SK-N-SH (cell line): ENCODE measurements around the gene SLC44A5. TPM values are rescaled to one million over a fixed set of nuclear protein-coding genes. Genes with fewer than 3 reads are reported as not detected.

Source experiments
- CTCF ChIA-PET: fragments of 300-600, 350-600 bp; formaldehyde crosslinking; extraction: SDS; loops from one replicate; lab custom pipeline; 2021; lab: Yijun Ruan, JAX
- POLR2A ChIA-PET: fragments of 350-600 bp; sonication (Branson Sonifier 250); formaldehyde crosslinking; extraction: SDS; loops from one replicate; lab custom pipeline; 2020; ENCODE audit warnings: antibody characterized with exemption, inconsistent platforms; lab: Yijun Ruan, JAX
- DNase-seq: peaks from one replicate; pipeline ENCODE4 v3.0.0; 2012
- H2AFZ ChIP-seq: fragments of 200-600 bp; sonication (generic); 2 replicates; pipeline ENCODE4 v1.8.1; 2016; ENCODE audit warnings: antibody characterized with exemption, mild to moderate bottlenecking, low read depth
- H3F3A ChIP-seq: fragments of 200-600 bp; sonication (generic); replicated peaks from 2 replicates; pipeline ENCODE3; 2016; ENCODE audit warnings: antibody characterized with exemption, mild to moderate bottlenecking; ENCODE audit not compliant: insufficient read depth
- H3K27ac ChIP-seq, 2 experiments: fragments of 200-500 bp in 1 of 2; fragments of 200-600 bp in 1 of 2; sonication (Bioruptor generic) in 1 of 2; sonication (generic), shearing (Covaris generic) in 1 of 2; 2 replicates each; pipeline versions ENCODE4 v1.5.1 to v1.6.1; 2014 to 2016; ENCODE audit warnings: low read depth in 2 of 2, inconsistent platforms in 1 of 2, low read length in 1 of 2, mild to moderate bottlenecking in 1 of 2, mixed read lengths in 1 of 2
- H3K27me3 ChIP-seq: fragments of 200-600 bp; sonication (generic), shearing (Covaris generic); 2 replicates; pipeline ENCODE4 v1.6.1; 2016; ENCODE audit warnings: mixed run types; ENCODE audit not compliant: insufficient read depth
- H3K36me3 ChIP-seq, 2 experiments: fragments of 200-500 bp in 1 of 2; fragments of 200-600 bp in 1 of 2; sonication (Bioruptor generic) in 1 of 2; sonication (generic) in 1 of 2; replicated peaks in 1 of 2; 2 replicates each; pipeline versions ENCODE3 to v1.5.1; 2014 to 2016; ENCODE audit warnings: low read length in 1 of 2, mild to moderate bottlenecking in 1 of 2; ENCODE audit not compliant: insufficient read depth in 2 of 2, control insufficient read depth in 1 of 2
- H3K4me1 ChIP-seq, 2 experiments: fragments of 200-500 bp in 1 of 2; fragments of 200-600 bp in 1 of 2; sonication (Bioruptor generic) in 1 of 2; sonication (generic), shearing (Covaris generic) in 1 of 2; 2 replicates each; pipeline versions ENCODE4 v1.5.1 to v1.6.1; 2014 to 2016; ENCODE audit warnings: low read depth in 1 of 2, low read length in 1 of 2, mixed run types in 1 of 2; ENCODE audit not compliant: insufficient read depth in 2 of 2, control insufficient read depth in 1 of 2
- H3K4me2 ChIP-seq: fragments of 200-600 bp; sonication (generic), shearing (Covaris generic); 2 replicates; pipeline ENCODE4 v1.6.1; 2017; ENCODE audit warnings: mixed run types
- H3K4me3 ChIP-seq, 2 experiments: fragments of 200-500 bp in 1 of 2; fragments of 200-600 bp in 1 of 2; sonication (Bioruptor generic) in 1 of 2; sonication (generic), shearing (Covaris generic) in 1 of 2; 2 replicates each; pipeline versions ENCODE4 v1.5.1 to v1.8.1; 2014 to 2016; ENCODE audit warnings: low read depth in 2 of 2, inconsistent platforms in 1 of 2, low read length in 1 of 2, mild to moderate bottlenecking in 1 of 2, mixed read lengths in 1 of 2, moderate library complexity in 1 of 2
- H3K79me2 ChIP-seq: fragments of 200-600 bp; sonication (generic); 2 replicates; pipeline ENCODE4 v1.8.1; 2017; ENCODE audit warnings: mild to moderate bottlenecking; ENCODE audit not compliant: insufficient read depth
- H3K9ac ChIP-seq: fragments of 200-600 bp; sonication (generic); 2 replicates; pipeline ENCODE4 v1.6.1; 2017; ENCODE audit warnings: mixed run types
- H3K9me2 ChIP-seq: fragments of 200-600 bp; sonication (generic); 2 replicates; pipeline ENCODE4 v1.6.1; 2017; ENCODE audit warnings: mixed run types
- H3K9me3 ChIP-seq: fragments of 200-600 bp; sonication (generic); 2 replicates; pipeline ENCODE4 v1.6.1; 2017; ENCODE audit warnings: mixed run types, mild to moderate bottlenecking, moderate library complexity
- H4K20me1 ChIP-seq: fragments of 200-600 bp; sonication (generic); 2 replicates; pipeline ENCODE4 v1.6.1; 2017; ENCODE audit warnings: mild to moderate bottlenecking, mixed run types; ENCODE audit not compliant: insufficient read depth
- CHD2 ChIP-seq: fragments of 150-350 bp; IDR thresholded peaks from 2 replicates; pipeline ENCODE4 v1.6.1; 2018; ENCODE audit warnings: low read length; ENCODE audit not compliant: partially characterized antibody
- ELF1 ChIP-seq: IDR thresholded peaks from 2 replicates; pipeline ENCODE4 v1.4.0; 2012
- EP300 ChIP-seq, 2 experiments: IDR thresholded peaks; 2 replicates each; pipeline versions ENCODE4 v1.4.0 to v1.6.1; 2012; ENCODE audit warnings: borderline replicate concordance in 1 of 2, low read depth in 1 of 2, low read length in 1 of 2
- EZH2phosphoT487 ChIP-seq: fragments of 200-600 bp; sonication (generic); IDR thresholded peaks from 2 replicates; pipeline ENCODE4 v1.6.1; 2017; ENCODE audit warnings: low read depth, mixed run types, mild to moderate bottlenecking, antibody characterized with exemption, moderate library complexity, borderline replicate concordance
- FOSL2 ChIP-seq: IDR thresholded peaks from 2 replicates; pipeline ENCODE4 v1.4.0; 2012; ENCODE audit warnings: low read depth, mild to moderate bottlenecking, moderate library complexity, borderline replicate concordance
- FOXM1 ChIP-seq: IDR thresholded peaks from 2 replicates; pipeline ENCODE4 v1.4.0; 2012; ENCODE audit warnings: low read depth, mild to moderate bottlenecking
- GABPA ChIP-seq: IDR thresholded peaks from 2 replicates; pipeline ENCODE4 v1.4.0; 2012; ENCODE audit warnings: low read depth, mild to moderate bottlenecking
- JUND ChIP-seq: IDR thresholded peaks from 2 replicates; pipeline ENCODE4 v1.4.0; 2012
- MXI1 ChIP-seq: IDR thresholded peaks from 2 replicates; pipeline ENCODE4 v1.6.1; 2012; ENCODE audit warnings: mild to moderate bottlenecking, low read depth, low read length, improper control_type of control experiment
- NFIC ChIP-seq: IDR thresholded peaks from 2 replicates; pipeline ENCODE4 v1.4.0; 2012; ENCODE audit warnings: borderline replicate concordance
- NRF1 ChIP-seq: IDR thresholded peaks from 2 replicates; pipeline ENCODE4 v1.6.1; 2012; ENCODE audit warnings: low read depth, mild to moderate bottlenecking, low read length
- POLR2AphosphoS5 ChIP-seq: IDR thresholded peaks from 2 replicates; pipeline ENCODE4 v1.6.1; 2012; ENCODE audit warnings: low read depth, low read length
- RAD21 ChIP-seq: IDR thresholded peaks from 2 replicates; pipeline ENCODE4 v1.6.1; 2012; ENCODE audit warnings: mild to moderate bottlenecking, low read length
- REST ChIP-seq: IDR thresholded peaks from 2 replicates; pipeline ENCODE4 v1.6.1; 2012; ENCODE audit warnings: mild to moderate bottlenecking, low read depth, low read length, moderate library complexity
- RFX5 ChIP-seq: IDR thresholded peaks from 2 replicates; pipeline ENCODE4 v1.6.1; 2012; ENCODE audit warnings: mild to moderate bottlenecking, improper control_type of control experiment, low read length
- SMC3 ChIP-seq: IDR thresholded peaks from 2 replicates; pipeline ENCODE4 v1.6.1; 2012; ENCODE audit warnings: low read depth, low read length, improper control_type of control experiment
- TCF12 ChIP-seq: IDR thresholded peaks from 2 replicates; pipeline ENCODE4 v1.4.0; 2012
- TEAD4 ChIP-seq: IDR thresholded peaks from 2 replicates; pipeline ENCODE4 v1.4.0; 2012; ENCODE audit warnings: mild to moderate bottlenecking, borderline replicate concordance; ENCODE audit not compliant: insufficient read depth
- YY1 ChIP-seq: IDR thresholded peaks from 2 replicates; pipeline ENCODE4 v1.4.0; 2012; ENCODE audit warnings: low read depth, mild to moderate bottlenecking
- WGBS: methylation state at CpG from one replicate; pipeline ENCODE4 v1.1.6; 2017; ENCODE audit warnings: low lambda C conversion rate; 5-methylcytosine and 5-hydroxymethylcytosine counted together
- polyA plus RNA-seq, 3 experiments: library from polyadenylated mRNA; depleted of rRNA; stranded (reverse); fragments of >200 nt; gene quantifications; 2 replicates each; pipeline ENCODE4 v1.2.3, GENCODE V29; 2012
- TF ChIP-seq, protein P1 (sequence below): IDR thresholded peaks from 2 replicates; pipeline ENCODE4 v1.4.0; 2012; ENCODE audit warnings: low read depth, borderline replicate concordance

SLC44A5 gene
- polyA plus RNA-seq, 1 of the 3 experiments (the other 2 are of a cell fraction), result 4.9 TPM

- H2AFZ ChIP-seq, result no peak overlapping the region
- no peak for TF ChIP-seq ELF1
- TF ChIP-seq SMC3, result no peak
- TF ChIP-seq FOXM1, result no peak
- TF ChIP-seq TEAD4, result no peak
- TF ChIP-seq MXI1, result no peak
- TF ChIP-seq RAD21, result no peak
- TF ChIP-seq JUND, result no peak
- TF ChIP-seq YY1, result no peak
- TF ChIP-seq FOSL2, result no peak
- TF ChIP-seq GABPA, result no peak
- TF ChIP-seq REST, result no peak
- TF ChIP-seq, protein P1, sequence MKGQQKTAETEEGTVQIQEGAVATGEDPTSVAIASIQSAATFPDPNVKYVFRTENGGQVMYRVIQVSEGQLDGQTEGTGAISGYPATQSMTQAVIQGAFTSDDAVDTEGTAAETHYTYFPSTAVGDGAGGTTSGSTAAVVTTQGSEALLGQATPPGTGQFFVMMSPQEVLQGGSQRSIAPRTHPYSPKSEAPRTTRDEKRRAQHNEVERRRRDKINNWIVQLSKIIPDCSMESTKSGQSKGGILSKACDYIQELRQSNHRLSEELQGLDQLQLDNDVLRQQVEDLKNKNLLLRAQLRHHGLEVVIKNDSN, result no peak
- no peak for TF ChIP-seq EZH2phosphoT487
- TF ChIP-seq CHD2, result no peak
- TF ChIP-seq RFX5, result no peak
- no peak for TF ChIP-seq TCF12
- no peak for TF ChIP-seq NFIC
- no peak for TF ChIP-seq EP300 (IDR thresholded peaks at IDR 0.05; ENCODE audit: borderline replicate concordance in 1 of 2, low read depth in 1 of 2, low read length in 1 of 2)
- no peak for TF ChIP-seq POLR2AphosphoS5
- TF ChIP-seq NRF1, result no peak
- POLR2A ChIA-PET, result no interaction called here
- H3K27me3 ChIP-seq, result no peaks in the 10 kb centered on the region
- H3K9me3 ChIP-seq, result no peaks in the 10 kb centered on the region; the same call in 1 of the 2 replicates
- CTCF ChIA-PET, result no interaction called here
- WGBS, result 5% methylated on average over 1 of the region's 1 CpG
- no peak overlapping the region for H3K4me3 ChIP-seq
- H3K9ac ChIP-seq, result no peak overlapping the region
- no peak overlapping the region for H3K4me2 ChIP-seq
- H3K36me3 ChIP-seq, result no peaks in the 10 kb centered on the region
- H4K20me1 ChIP-seq, result no peaks in the 10 kb centered on the region
- H3K9me2 ChIP-seq, result no peaks in the 10 kb centered on the region
- H3F3A ChIP-seq, result no peaks in the 10 kb centered on the region
- DNase-seq, result no peak
- no peaks in the 10 kb centered on the region for H3K79me2 ChIP-seq
- H3K27ac ChIP-seq, result no peak overlapping the region
- H3K4me1 ChIP-seq, result no peaks in the 10 kb centered on the region
Observed at GRCh38 chr1:75643460-75643859, 32.5 kb upstream of the SLC44A5 start.
